Peyer's patch (tissue), 4 donors: Measurements from ENCODE around the gene BPI.

Experiments
- POLR2A ChIP-seq, 2 donors: fragments of 450-650 bp; IDR thresholded peaks; one replicate each; pipeline ENCODE4 v1.5.1; 2017; ENCODE audit warnings: antibody characterized with exemption in 2 of 2, mild to moderate bottlenecking in 2 of 2, moderate library complexity in 2 of 2
- TF ChIP-seq, protein P1 (sequence below), 6 experiments: fragments of 450-650 bp in 4 of 6; fragments of 200-600 bp in 2 of 6; sonication (generic) in 1 of 6; IDR thresholded peaks; one replicate each; pipeline ENCODE4 v1.5.1; 2017 to 2019; ENCODE audit warnings: antibody characterized with exemption in 6 of 6, mild to moderate bottlenecking in 3 of 6, moderate library complexity in 1 of 6

GRCh38 chr20:38349856-38350255 is 45.9 kb downstream of the BPI start:
- TF ChIP-seq, protein P1, sequence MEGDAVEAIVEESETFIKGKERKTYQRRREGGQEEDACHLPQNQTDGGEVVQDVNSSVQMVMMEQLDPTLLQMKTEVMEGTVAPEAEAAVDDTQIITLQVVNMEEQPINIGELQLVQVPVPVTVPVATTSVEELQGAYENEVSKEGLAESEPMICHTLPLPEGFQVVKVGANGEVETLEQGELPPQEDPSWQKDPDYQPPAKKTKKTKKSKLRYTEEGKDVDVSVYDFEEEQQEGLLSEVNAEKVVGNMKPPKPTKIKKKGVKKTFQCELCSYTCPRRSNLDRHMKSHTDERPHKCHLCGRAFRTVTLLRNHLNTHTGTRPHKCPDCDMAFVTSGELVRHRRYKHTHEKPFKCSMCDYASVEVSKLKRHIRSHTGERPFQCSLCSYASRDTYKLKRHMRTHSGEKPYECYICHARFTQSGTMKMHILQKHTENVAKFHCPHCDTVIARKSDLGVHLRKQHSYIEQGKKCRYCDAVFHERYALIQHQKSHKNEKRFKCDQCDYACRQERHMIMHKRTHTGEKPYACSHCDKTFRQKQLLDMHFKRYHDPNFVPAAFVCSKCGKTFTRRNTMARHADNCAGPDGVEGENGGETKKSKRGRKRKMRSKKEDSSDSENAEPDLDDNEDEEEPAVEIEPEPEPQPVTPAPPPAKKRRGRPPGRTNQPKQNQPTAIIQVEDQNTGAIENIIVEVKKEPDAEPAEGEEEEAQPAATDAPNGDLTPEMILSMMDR (IDR thresholded peaks at IDR 0.05): no peak
- no peak for TF ChIP-seq POLR2A (IDR thresholded peaks at IDR 0.05)
